Thymus (tissue), 11 donors: Measurements from ENCODE around the gene CCND2. TPM values are rescaled to one million over a fixed set of nuclear protein-coding genes. Genes with fewer than 3 reads are reported as not detected.

Source experiments
- DNase-seq, 9 donors: peaks; one replicate each; pipeline ENCODE4 v3.0.0-alpha.2; 2013; ENCODE audit warnings: low spot score in 9 of 9, low read depth in 6 of 9, missing footprints in 1 of 9
- H3K27ac ChIP-seq, 2 donors: one replicate each; pipeline ENCODE4 v1.5.1; 2013; ENCODE audit warnings: control low read depth in 1 of 2, low read depth in 1 of 2, low read length in 1 of 2, mild to moderate bottlenecking in 1 of 2, moderate library complexity in 1 of 2
- H3K27me3 ChIP-seq, 2 donors: one replicate each; pipeline ENCODE4 v1.5.1; 2013; ENCODE audit warnings: low read length in 1 of 2; ENCODE audit not compliant: control insufficient read depth in 2 of 2, insufficient read depth in 1 of 2
- H3K36me3 ChIP-seq, 2 donors: one replicate each; pipeline ENCODE4 v1.5.1; 2013; ENCODE audit warnings: low read length in 1 of 2, mild to moderate bottlenecking in 1 of 2, moderate library complexity in 1 of 2; ENCODE audit not compliant: control insufficient read depth in 2 of 2, insufficient read depth in 2 of 2
- H3K4me1 ChIP-seq, 2 donors: one replicate each; pipeline ENCODE4 v1.5.1; 2013; ENCODE audit warnings: low read length in 2 of 2; ENCODE audit not compliant: control insufficient read depth in 2 of 2, insufficient read depth in 2 of 2
- H3K4me3 ChIP-seq, 2 donors: one replicate each; pipeline ENCODE4 v1.5.1; 2013; ENCODE audit warnings: low read length in 2 of 2, control low read depth in 1 of 2, mild to moderate bottlenecking in 1 of 2
- H3K9me3 ChIP-seq, 2 donors: one replicate each; pipeline ENCODE4 v1.5.1; 2013; ENCODE audit warnings: low read length in 1 of 2, mild to moderate bottlenecking in 1 of 2; ENCODE audit not compliant: control insufficient read depth in 2 of 2, insufficient read depth in 1 of 2
- WGBS: extraction: QIAGEN DNeasy Blood & Tissue Kit; methylation state at CpG from one replicate; pipeline ENCODE4 v1.1.7; 2013; 5-methylcytosine and 5-hydroxymethylcytosine counted together
- polyA plus RNA-seq: library from polyadenylated mRNA; stranded (reverse); fragments of 200-250 nt; gene quantifications from one replicate; pipeline ENCODE4 v1.2.3, GENCODE V29; 2013
- total RNA-seq: library from RNA; stranded (reverse); fragments of 120-200 nt; gene quantifications from one replicate; pipeline ENCODE4 v1.2.4, GENCODE V29; 2013
- donor health status: healthy.

Gene CCND2
- total and polyA plus RNA-seq, 2 donors = 16.0 to 53.6 TPM

DNA sequence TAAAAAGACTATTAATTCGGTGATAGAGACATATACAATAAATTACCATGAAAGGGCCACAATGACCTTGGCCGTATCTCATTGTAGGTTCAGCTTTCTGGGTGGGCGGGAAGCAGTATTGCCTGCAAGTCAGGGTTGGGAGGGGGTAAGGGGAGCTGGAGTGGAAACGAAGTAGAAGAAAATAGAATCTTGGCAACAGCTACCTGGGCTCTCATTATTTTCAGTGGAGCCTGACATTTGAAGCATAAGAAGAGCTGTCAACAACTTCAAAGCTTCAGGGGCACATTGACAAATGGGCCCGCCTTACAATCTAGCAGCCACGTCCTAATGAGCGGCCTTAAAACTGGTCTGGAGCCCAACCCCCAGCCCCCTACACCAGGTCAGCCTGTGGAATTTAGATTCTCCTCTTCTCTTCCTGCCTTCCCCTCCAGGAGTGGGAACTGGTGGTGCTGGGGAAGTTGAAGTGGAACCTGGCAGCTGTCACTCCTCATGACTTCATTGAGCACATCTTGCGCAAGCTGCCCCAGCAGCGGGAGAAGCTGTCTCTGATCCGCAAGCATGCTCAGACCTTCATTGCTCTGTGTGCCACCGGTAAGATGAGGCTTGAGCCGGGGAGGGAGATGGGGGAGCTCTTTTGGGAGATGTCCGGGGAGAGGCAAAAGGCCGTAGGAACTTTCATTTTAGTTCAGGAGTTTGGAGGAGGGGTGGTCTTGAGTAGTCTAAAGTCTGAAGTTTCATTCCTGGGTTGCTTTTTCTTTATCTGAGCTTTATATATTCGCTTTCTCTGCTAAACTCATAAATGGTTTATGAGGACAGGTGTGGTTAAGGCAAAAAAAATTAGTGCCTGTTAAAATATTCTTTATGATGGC lies 5.0 kb downstream of the CCND2 start:
- no peak for DNase-seq
- Histone ChIP-seq H3K27me3 (peaks cover 31 to 33% of the 10 kb centered on the region in 2 donors), H3K4me1 (peaks cover 3 to 36% of the 10 kb centered on the region in 2 donors), H3K4me3 (no peak overlapping the region), H3K27ac (no peak overlapping the region), H3K9me3 (peaks cover 0 to 3% of the 10 kb centered on the region in 2 donors), H3K36me3 (peaks cover 3 to 51% of the 10 kb centered on the region in 2 donors)
- WGBS = 86% methylated on average over 15 of the region's 15 CpGs

DNA sequence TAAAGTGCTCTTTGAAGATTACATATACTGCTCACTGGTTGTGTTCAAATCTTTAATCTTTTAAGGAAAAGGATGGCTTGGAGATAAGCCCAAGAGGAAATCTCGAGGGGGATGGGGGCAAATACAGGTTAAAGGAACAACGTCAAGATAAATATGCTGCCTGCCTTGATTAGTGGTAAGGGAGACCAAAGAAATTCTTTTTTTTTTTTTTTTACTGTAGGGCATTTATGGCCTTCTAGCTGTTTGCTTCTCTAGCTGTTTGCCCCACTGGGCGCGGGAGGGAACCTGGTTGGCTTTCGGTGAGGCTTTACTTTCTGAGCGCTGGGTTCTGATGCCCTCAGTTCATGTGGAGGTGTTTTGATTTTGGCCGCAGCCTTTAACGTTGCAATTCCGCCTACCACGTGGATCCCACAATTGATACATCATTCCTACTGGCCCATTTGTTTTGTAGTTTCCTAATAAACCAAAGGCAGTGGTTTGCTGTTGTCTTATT lies 5.7 kb downstream of the CCND2 start:
- Histone ChIP-seq H3K27me3 (peaks cover 25 to 26% of the 10 kb centered on the region in 2 donors), H3K4me3 (no peak overlapping the region), H3K4me1 (peaks cover 0 to 29% of the 10 kb centered on the region in 2 donors), H3K36me3 (peaks cover 4 to 57% of the 10 kb centered on the region in 2 donors), H3K9me3 (no peaks in the 10 kb centered on the region), H3K27ac (no peak overlapping the region)
- 92% methylated on average over 10 of the region's 10 CpGs for WGBS
- no peak for DNase-seq

DNA sequence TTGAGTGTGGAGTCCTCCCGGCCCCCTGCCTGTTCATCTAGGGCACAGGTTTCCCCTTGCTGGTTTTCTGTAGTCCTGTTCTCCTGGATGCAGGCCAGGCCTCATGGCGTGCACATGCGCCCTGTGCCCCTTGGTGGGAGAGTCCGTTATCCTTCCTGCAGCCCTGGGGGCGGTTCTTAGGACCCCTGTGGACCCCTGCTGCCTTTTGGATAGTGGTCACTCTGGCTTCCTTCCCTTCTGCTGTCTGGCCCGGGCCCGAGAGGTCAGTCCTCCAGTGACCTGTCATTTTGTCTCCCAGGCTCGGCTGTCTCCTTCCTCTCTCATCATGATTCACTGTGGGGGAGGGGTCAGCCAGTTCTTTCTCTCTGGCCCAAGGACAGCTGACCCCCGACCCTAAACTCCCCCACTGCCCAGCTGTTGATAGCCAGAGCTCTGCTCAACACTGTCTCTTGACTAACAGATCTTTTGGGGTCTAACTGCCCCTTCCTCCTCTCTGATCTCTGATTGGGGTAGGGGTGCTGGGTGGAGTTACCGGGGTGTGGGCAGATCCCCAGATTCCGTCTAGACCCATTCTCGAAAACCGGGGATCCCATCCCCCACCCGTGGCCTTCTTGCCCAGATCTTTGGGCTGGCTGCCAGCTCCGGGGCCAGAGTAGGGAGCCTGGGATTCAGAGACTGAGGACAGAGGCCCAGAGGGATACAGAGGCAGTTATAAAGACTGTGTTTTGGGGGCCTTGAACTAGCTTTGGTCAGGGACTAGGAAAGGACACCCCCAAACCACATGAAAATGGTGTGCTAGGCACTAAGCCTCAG lies 7.0 kb downstream of the CCND2 start:
- Histone ChIP-seq H3K9me3 (no peaks in the 10 kb centered on the region), H3K36me3 (peaks cover 6 to 62% of the 10 kb centered on the region in 2 donors), H3K4me1 (peaks cover 0 to 21% of the 10 kb centered on the region in 2 donors), H3K4me3 (no peak overlapping the region), H3K27me3 (peaks cover 13 to 14% of the 10 kb centered on the region in 2 donors), H3K27ac (no peak overlapping the region)
- WGBS = 92% methylated on average over 15 of the region's 15 CpGs
- no peak for DNase-seq

DNA sequence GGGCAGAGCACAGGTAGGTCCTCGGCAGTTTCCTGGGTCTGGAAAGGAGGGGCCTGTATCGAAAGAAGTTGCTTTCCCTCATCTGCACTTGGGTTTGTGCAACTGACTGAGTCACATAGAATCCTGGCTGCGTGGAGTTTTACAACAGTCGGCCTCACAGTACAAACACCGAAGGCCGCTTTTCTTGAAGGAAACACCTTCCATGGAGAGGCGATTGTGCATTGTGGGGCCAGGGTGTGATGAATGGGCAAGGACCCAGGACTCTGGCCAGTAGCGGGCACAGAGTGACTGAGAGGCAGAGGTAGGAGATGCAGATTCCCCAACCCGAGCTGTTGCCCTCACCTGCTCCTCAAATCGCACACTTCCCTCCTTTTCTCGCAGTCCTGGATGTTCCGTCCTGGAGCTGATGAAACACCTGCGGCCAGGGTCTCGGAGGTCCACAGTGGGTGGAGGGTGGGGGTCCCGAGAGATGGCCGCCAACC lies 7.7 kb downstream of the CCND2 start:
- H3K4me1 ChIP-seq = peaks cover 0 to 16% of the 10 kb centered on the region in 2 donors
- WGBS = 97% methylated on average over 16 of the region's 16 CpGs
- H3K27ac ChIP-seq = no peak overlapping the region
- peaks cover 6 to 65% of the 10 kb centered on the region in 2 donors for H3K36me3 ChIP-seq
- no peaks in the 10 kb centered on the region for H3K9me3 ChIP-seq
- H3K27me3 ChIP-seq = peaks cover 7% of the 10 kb centered on the region in 2 donors
- H3K4me3 ChIP-seq = no peak overlapping the region
- DNase-seq = no peak

- no peaks in the 10 kb centered on the region for H3K27me3 ChIP-seq
- WGBS = 96% methylated on average over 16 of the region's 16 CpGs
- H3K4me3 ChIP-seq = no peak overlapping the region
- no peak for DNase-seq
- peaks cover 0 to 10% of the 10 kb centered on the region in 2 donors for H3K4me1 ChIP-seq
- H3K36me3 ChIP-seq = peaks cover 6 to 74% of the 10 kb centered on the region in 2 donors
- no peaks in the 10 kb centered on the region for H3K9me3 ChIP-seq
- H3K27ac ChIP-seq = no peak overlapping the region
These were observed 8.7 kb downstream of the CCND2 start for GRCh38 chr12:4282103-4282891.

- Histone ChIP-seq H3K4me1 (peaks cover 0 to 8% of the 10 kb centered on the region in 2 donors), H3K27me3 (no peaks in the 10 kb centered on the region), H3K27ac (no peak overlapping the region), H3K9me3 (no peaks in the 10 kb centered on the region), H3K4me3 (no peak overlapping the region), H3K36me3 (peaks cover 6 to 69% of the 10 kb centered on the region in 2 donors)
- no peak for DNase-seq
- WGBS = 96% methylated on average over 12 of the region's 12 CpGs
These were observed 9.4 kb downstream of the CCND2 start for GRCh38 chr12:4282892-4283511.

DNA sequence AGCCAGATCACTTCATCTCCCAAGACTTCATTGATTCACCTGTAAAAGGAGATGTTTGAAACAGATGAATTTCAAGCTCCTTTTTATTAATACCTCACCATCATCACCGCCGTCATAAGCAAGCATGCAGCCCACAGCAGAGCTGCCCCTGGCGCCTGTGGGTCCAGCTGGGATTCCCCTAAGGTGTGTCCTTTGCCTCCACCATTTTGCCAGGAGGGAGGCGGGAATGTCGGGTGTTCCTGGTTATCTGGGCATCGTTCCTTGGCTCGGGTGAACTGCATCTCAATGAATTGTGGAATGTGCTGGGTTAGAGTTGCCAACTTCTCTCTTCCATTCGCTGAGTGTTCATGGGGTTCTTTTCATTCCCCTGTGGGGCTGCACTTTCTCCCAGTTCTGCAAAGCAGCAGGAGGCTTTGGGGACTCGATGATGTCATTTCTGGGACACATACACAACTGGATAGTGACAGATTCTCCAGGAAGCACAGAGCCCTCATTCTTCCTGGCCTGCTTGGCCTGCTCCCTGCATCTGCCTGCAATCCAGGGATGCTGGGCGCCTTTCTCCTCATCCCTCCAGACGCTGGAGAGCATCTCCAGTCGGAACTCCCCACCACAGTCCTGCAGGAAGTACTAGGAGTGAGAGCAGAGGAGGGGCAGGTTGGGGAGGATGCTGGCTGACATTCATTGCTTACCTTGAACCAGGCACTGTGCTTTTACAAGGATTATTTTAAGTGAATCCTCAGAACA lies 10.1 kb downstream of the CCND2 start:
- Histone ChIP-seq H3K36me3 (peaks cover 6 to 68% of the 10 kb centered on the region in 2 donors), H3K9me3 (no peaks in the 10 kb centered on the region), H3K4me1 (peaks cover 0 to 2% of the 10 kb centered on the region in 2 donors), H3K27ac (no peak overlapping the region), H3K4me3 (no peak overlapping the region), H3K27me3 (no peaks in the 10 kb centered on the region)
- WGBS = 96% methylated on average over 12 of the region's 12 CpGs
- DNase-seq = no peak

DNA sequence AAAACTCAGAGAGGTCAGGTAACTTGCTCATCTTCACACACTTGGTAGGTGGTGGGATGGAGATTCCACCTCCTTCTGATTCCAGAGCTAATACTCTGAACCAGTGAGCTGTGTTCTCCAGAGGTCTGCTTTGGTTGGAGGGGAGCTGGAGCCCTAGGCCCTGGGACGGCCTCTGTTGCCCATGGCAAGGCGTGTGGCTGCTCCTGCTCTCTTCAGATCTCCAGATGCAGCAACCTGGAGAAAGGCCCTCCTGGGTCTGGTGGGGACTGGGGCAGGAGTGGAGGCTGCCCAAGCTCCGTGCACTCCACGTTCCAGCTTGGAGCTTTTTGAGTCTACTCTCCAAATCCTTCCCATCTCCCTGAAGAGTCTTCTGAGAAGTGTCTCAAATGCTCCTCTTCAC lies 10.7 kb downstream of the CCND2 start:
- Histone ChIP-seq H3K4me3 (no peak overlapping the region), H3K4me1 (no peaks in the 10 kb centered on the region), H3K9me3 (no peaks in the 10 kb centered on the region), H3K27me3 (no peaks in the 10 kb centered on the region), H3K36me3 (peaks cover 6 to 66% of the 10 kb centered on the region in 2 donors), H3K27ac (no peak overlapping the region)
- DNase-seq = no peak
- 85% methylated on average over 4 of the region's 4 CpGs for WGBS
